22Rv1 (cell line): ENCODE data around the gene CLDN34.

Experiments
- ZFX ChIP-seq: fragments of 450-650 bp; IDR thresholded peaks from 2 replicates; pipeline ENCODE4 v1.6.1; 2017; ENCODE audit warnings: antibody characterized with exemption, borderline replicate concordance
- TF ChIP-seq, protein P1 (sequence below): fragments of 450-650 bp; IDR thresholded peaks from 2 replicates; pipeline ENCODE4 v1.5.1; 2017; ENCODE audit warnings: mild to moderate bottlenecking

GRCh38 chrX:9953396-9953795 lies 13.8 kb upstream of the CLDN34 start:
- TF ChIP-seq ZFX, result no peak
- TF ChIP-seq, protein P1, sequence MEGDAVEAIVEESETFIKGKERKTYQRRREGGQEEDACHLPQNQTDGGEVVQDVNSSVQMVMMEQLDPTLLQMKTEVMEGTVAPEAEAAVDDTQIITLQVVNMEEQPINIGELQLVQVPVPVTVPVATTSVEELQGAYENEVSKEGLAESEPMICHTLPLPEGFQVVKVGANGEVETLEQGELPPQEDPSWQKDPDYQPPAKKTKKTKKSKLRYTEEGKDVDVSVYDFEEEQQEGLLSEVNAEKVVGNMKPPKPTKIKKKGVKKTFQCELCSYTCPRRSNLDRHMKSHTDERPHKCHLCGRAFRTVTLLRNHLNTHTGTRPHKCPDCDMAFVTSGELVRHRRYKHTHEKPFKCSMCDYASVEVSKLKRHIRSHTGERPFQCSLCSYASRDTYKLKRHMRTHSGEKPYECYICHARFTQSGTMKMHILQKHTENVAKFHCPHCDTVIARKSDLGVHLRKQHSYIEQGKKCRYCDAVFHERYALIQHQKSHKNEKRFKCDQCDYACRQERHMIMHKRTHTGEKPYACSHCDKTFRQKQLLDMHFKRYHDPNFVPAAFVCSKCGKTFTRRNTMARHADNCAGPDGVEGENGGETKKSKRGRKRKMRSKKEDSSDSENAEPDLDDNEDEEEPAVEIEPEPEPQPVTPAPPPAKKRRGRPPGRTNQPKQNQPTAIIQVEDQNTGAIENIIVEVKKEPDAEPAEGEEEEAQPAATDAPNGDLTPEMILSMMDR, result no peak
